Measurements from ENCODE around the gene PSENEN.

DNA sequence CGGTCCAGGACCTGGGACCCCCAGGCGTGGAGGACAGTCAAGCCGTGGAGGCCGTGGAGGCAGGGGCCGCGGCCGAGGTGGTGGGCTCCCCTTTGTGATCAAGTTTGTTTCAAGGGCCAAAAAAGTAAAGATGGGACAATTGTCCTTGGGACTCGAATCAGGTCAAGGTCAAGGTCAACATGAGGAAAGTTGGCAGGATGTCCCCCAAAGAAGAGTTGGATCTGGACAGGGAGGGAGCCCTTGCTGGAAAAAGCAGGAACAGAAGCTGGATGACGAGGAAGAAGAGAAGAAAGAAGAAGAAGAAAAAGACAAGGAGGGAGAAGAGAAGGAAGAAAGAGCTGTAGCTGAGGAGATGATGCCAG, 25.3 kb upstream of the PSENEN start:
- TF ChIP-seq, protein P1, sequence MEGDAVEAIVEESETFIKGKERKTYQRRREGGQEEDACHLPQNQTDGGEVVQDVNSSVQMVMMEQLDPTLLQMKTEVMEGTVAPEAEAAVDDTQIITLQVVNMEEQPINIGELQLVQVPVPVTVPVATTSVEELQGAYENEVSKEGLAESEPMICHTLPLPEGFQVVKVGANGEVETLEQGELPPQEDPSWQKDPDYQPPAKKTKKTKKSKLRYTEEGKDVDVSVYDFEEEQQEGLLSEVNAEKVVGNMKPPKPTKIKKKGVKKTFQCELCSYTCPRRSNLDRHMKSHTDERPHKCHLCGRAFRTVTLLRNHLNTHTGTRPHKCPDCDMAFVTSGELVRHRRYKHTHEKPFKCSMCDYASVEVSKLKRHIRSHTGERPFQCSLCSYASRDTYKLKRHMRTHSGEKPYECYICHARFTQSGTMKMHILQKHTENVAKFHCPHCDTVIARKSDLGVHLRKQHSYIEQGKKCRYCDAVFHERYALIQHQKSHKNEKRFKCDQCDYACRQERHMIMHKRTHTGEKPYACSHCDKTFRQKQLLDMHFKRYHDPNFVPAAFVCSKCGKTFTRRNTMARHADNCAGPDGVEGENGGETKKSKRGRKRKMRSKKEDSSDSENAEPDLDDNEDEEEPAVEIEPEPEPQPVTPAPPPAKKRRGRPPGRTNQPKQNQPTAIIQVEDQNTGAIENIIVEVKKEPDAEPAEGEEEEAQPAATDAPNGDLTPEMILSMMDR (IDR thresholded peaks at IDR 0.05; ENCODE audit: insufficient read depth, low read length, poor library complexity, severe bottlenecking): no peak
- no peak for TF ChIP-seq EZH2phosphoT487 (conservative IDR thresholded peaks at IDR 0.05; ENCODE audit: low read length)
